Fibroblast of lung (primary cell): ENCODE data around the gene ZNF140.

Source experiments
- EZH2 ChIP-seq: IDR thresholded peaks from 2 replicates; pipeline ENCODE4 v1.5.1; 2012; ENCODE audit warnings: low read length, control low read depth, mild to moderate bottlenecking; ENCODE audit errors: missing control alignments
- TF ChIP-seq, protein P1 (sequence below), 2 donors: IDR thresholded peaks in 1 of 2; conservative IDR thresholded peaks in 1 of 2; 1 replicate in 1 of 2; 2 replicates in 1 of 2; pipeline ENCODE4 v1.5.1; 2011 to 2012; ENCODE audit warnings: low read length in 2 of 2, control low read depth in 1 of 2, inconsistent platforms in 1 of 2, low read depth in 1 of 2, mild to moderate bottlenecking in 1 of 2

DNA sequence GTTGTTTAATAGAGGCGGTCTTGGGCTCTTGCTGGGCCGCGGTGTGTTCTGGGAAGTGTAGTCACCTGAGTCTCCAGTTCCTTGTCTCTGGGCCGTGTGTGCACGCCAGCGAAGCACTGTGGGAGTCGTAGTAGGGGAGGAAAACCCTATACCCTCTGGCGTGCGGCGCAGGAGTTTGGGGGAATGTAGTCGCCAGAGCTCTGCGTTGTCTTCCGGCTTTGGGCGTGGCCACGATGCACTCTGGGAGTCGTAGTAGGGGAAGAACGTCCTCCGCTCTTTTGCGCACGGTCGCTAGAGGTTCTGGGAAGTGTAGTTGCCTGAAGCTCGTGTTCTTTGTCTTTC lies 726 bp upstream of the ZNF140 start:
- TF ChIP-seq, protein P1, sequence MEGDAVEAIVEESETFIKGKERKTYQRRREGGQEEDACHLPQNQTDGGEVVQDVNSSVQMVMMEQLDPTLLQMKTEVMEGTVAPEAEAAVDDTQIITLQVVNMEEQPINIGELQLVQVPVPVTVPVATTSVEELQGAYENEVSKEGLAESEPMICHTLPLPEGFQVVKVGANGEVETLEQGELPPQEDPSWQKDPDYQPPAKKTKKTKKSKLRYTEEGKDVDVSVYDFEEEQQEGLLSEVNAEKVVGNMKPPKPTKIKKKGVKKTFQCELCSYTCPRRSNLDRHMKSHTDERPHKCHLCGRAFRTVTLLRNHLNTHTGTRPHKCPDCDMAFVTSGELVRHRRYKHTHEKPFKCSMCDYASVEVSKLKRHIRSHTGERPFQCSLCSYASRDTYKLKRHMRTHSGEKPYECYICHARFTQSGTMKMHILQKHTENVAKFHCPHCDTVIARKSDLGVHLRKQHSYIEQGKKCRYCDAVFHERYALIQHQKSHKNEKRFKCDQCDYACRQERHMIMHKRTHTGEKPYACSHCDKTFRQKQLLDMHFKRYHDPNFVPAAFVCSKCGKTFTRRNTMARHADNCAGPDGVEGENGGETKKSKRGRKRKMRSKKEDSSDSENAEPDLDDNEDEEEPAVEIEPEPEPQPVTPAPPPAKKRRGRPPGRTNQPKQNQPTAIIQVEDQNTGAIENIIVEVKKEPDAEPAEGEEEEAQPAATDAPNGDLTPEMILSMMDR (conservative IDR thresholded peaks at IDR 0.05 in 1 of 2, IDR thresholded peaks at IDR 0.05 in 1 of 2; ENCODE audit: low read depth in 1 of 2, low read length in 2 of 2), result no peak
- TF ChIP-seq EZH2, result no peak
